Trophoblast cell (in vitro differentiated cells and primary cell): ENCODE results near the gene SMIM13.

Experiments
- DNase-seq, 2 donors: peaks; one replicate each; pipeline ENCODE4 v3.0.0-alpha.2; 2016
- H2AFZ ChIP-seq: 2 replicates; pipeline ENCODE4 v1.6.1; 2013; ENCODE audit warnings: low read length, moderate library complexity, mild to moderate bottlenecking; ENCODE audit not compliant: insufficient read depth, poor library complexity
- H2AK5ac ChIP-seq: 2 replicates; pipeline ENCODE4 v1.6.1; 2013; ENCODE audit warnings: mild to moderate bottlenecking, low read length
- H2BK120ac ChIP-seq: 2 replicates; pipeline ENCODE4 v1.6.1; 2013; ENCODE audit warnings: low read length, mild to moderate bottlenecking, moderate library complexity; ENCODE audit not compliant: insufficient read depth, poor library complexity
- H2BK12ac ChIP-seq: 2 replicates; pipeline ENCODE4 v1.6.1; 2013; ENCODE audit warnings: mild to moderate bottlenecking, low read length, moderate library complexity
- H2BK5ac ChIP-seq: 2 replicates; pipeline ENCODE4 v1.6.1; 2013; ENCODE audit warnings: low read length, low read depth, moderate library complexity, mild to moderate bottlenecking; ENCODE audit not compliant: poor library complexity
- H3K14ac ChIP-seq: 2 replicates; pipeline ENCODE4 v1.6.1; 2013; ENCODE audit warnings: mild to moderate bottlenecking, low read length
- H3K18ac ChIP-seq: 2 replicates; pipeline ENCODE4 v1.6.1; 2013; ENCODE audit warnings: mild to moderate bottlenecking, low read length
- H3K23ac ChIP-seq: 2 replicates; pipeline ENCODE4 v1.6.1; 2013; ENCODE audit warnings: low read length
- H3K27ac ChIP-seq: 2 replicates; pipeline ENCODE4 v1.5.1; 2013; ENCODE audit warnings: low read depth, mild to moderate bottlenecking, inconsistent platforms, low read length, moderate library complexity
- H3K27me3 ChIP-seq: 2 replicates; pipeline ENCODE4 v1.6.1; 2013; ENCODE audit warnings: inconsistent platforms, mild to moderate bottlenecking, low read length, moderate library complexity; ENCODE audit not compliant: insufficient read depth
- H3K36me3 ChIP-seq, 2 experiments: 1 replicate in 1 of 2; 2 replicates in 1 of 2; pipeline ENCODE4 v1.6.1; 2013; ENCODE audit warnings: low read length in 2 of 2, mild to moderate bottlenecking in 2 of 2, moderate library complexity in 1 of 2; ENCODE audit not compliant: insufficient read depth in 2 of 2, control insufficient read depth in 1 of 2
- H3K4ac ChIP-seq: 2 replicates; pipeline ENCODE4 v1.6.1; 2013; ENCODE audit warnings: low read depth, mild to moderate bottlenecking, low read length, moderate library complexity
- H3K4me1 ChIP-seq, 2 experiments: 1 replicate in 1 of 2; 2 replicates in 1 of 2; pipeline ENCODE4 v1.6.1; 2013; ENCODE audit warnings: low read length in 2 of 2, mild to moderate bottlenecking in 2 of 2, moderate library complexity in 1 of 2; ENCODE audit not compliant: insufficient read depth in 2 of 2, control insufficient read depth in 1 of 2
- H3K4me2 ChIP-seq: 2 replicates; pipeline ENCODE4 v1.6.1; 2013; ENCODE audit warnings: inconsistent platforms, mild to moderate bottlenecking, low read length, moderate library complexity
- H3K4me3 ChIP-seq: 2 replicates; pipeline ENCODE4 v1.5.1; 2013; ENCODE audit warnings: mild to moderate bottlenecking, low read depth, low read length, inconsistent platforms
- H3K79me1 ChIP-seq: one replicate; pipeline ENCODE4 v1.6.1; 2013; ENCODE audit warnings: low read length
- H3K79me2 ChIP-seq: 2 replicates; pipeline ENCODE4 v1.6.1; 2013; ENCODE audit warnings: low read length, mild to moderate bottlenecking; ENCODE audit not compliant: control insufficient read depth, insufficient read depth, poor library complexity
- H3K9ac ChIP-seq: 2 replicates; pipeline ENCODE4 v1.6.1; 2013; ENCODE audit warnings: mild to moderate bottlenecking, low read length
- H3K9me3 ChIP-seq: 2 replicates; pipeline ENCODE4 v1.6.1; 2013; ENCODE audit warnings: low read depth, mild to moderate bottlenecking, control low read depth, inconsistent platforms, low read length; ENCODE audit not compliant: insufficient read depth
- H4K12ac ChIP-seq: 2 replicates; pipeline ENCODE4 v1.6.1; 2013; ENCODE audit warnings: low read depth, mild to moderate bottlenecking, low read length, moderate library complexity
- H4K8ac ChIP-seq: 2 replicates; pipeline ENCODE4 v1.6.1; 2013; ENCODE audit warnings: low read depth, mild to moderate bottlenecking, low read length, moderate library complexity
- H4K91ac ChIP-seq: one replicate; pipeline ENCODE4 v1.6.1; 2013; ENCODE audit warnings: low read depth, mild to moderate bottlenecking, low read length, moderate library complexity
- WGBS: extraction: QIAGEN DNeasy Blood & Tissue Kit; methylation state at CpG from one replicate; pipeline ENCODE4 v1.1.7; 2013; ENCODE audit warnings: missing lambda C conversion rate; ENCODE audit not compliant: insufficient read length, insufficient coverage; ENCODE audit errors: extremely low coverage; 5-methylcytosine and 5-hydroxymethylcytosine counted together

Gene SMIM13

DNA sequence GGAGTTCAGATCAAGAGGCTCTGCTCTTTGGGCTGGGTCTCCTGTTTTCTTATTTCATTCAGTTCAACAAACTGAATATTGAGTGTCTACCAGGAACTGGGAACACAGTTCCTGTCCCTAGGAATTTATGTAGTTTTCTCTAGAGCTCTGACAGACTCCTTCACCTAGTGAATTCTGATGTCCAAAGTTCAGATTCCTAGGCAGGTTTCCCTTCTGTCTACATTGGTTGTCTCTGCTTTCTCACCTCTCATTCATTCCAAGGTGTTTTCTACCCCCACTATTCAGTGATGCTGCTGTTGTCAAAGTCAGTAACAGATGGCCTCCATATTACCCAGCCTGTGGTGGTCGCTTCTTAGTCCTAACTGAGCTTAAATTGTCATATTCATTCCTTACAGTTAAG is 4.4 kb downstream of the SMIM13 start:
- H4K12ac ChIP-seq: no peak overlapping the region
- H2AFZ ChIP-seq: no peak overlapping the region
- H3K27me3 ChIP-seq: no peaks in the 10 kb centered on the region
- H3K4me2 ChIP-seq: no peak overlapping the region
- H3K4me3 ChIP-seq: no peak overlapping the region
- H3K4ac ChIP-seq: no peak overlapping the region
- H3K9ac ChIP-seq: no peak overlapping the region
- no peak for DNase-seq
- H3K4me1 ChIP-seq: peaks cover 2 to 7% of the 10 kb centered on the region in 2 experiments
- peaks cover 21% of the 10 kb centered on the region for H3K79me2 ChIP-seq
- H3K27ac ChIP-seq: no peak overlapping the region
- H4K8ac ChIP-seq: no peak overlapping the region
- no peak overlapping the region for H2BK120ac ChIP-seq
- H2BK5ac ChIP-seq: no peak overlapping the region
- H3K14ac ChIP-seq: no peak overlapping the region
- no peak overlapping the region for H3K18ac ChIP-seq
- H3K9me3 ChIP-seq: no peaks in the 10 kb centered on the region
- no peak overlapping the region for H4K91ac ChIP-seq
- H3K23ac ChIP-seq: no peak overlapping the region
- WGBS: no CpG with 5 or more reads among the region's 1 CpG
- no peak overlapping the region for H2BK12ac ChIP-seq
- H2AK5ac ChIP-seq: no peak overlapping the region
- peaks cover 0 to 4% of the 10 kb centered on the region in 2 experiments for H3K36me3 ChIP-seq
- peaks cover 17% of the 10 kb centered on the region for H3K79me1 ChIP-seq

DNA sequence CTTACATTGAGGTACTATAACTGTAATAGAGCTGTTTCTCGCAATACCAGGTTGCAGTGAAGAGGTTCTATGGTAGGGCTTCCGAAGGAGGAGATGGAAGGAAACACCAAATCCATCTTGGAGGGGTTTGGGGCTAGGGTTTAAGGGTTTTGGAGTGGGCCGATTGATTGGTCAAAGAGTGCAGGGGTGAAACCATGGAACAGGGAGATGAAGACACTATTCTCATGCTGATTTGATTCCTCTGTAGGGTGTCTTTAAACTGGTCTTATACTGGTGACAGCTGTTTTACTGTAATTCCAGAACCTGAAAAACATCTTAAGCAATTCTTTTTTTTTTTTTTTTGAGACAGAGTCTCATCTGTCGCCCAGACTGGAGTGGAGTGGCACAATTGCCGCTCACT is 7.8 kb downstream of the SMIM13 start:
- Histone ChIP-seq H3K23ac (no peak overlapping the region), H3K9ac (no peak overlapping the region), H2AFZ (no peak overlapping the region), H3K36me3 (peaks cover 3 to 6% of the 10 kb centered on the region in 2 experiments), H2BK5ac (no peak overlapping the region), H2AK5ac (no peak overlapping the region), H3K18ac (no peak overlapping the region), H3K4me3 (no peak overlapping the region), H2BK12ac (no peak overlapping the region), H2BK120ac (no peak overlapping the region), H3K79me2 (peaks cover 18% of the 10 kb centered on the region), H3K27me3 (no peaks in the 10 kb centered on the region), H4K12ac (no peak overlapping the region), H3K14ac (no peak overlapping the region), H3K79me1 (no peaks in the 10 kb centered on the region), H3K4ac (peak overlapping the region; percentile 98), H3K9me3 (no peaks in the 10 kb centered on the region), H3K4me2 (no peak overlapping the region), H4K91ac (no peak overlapping the region), H3K27ac (no peak overlapping the region), H4K8ac (no peak overlapping the region), H3K4me1 (peaks cover 2 to 6% of the 10 kb centered on the region in 2 experiments)
- no CpG with 5 or more reads among the region's 5 CpGs for WGBS
- no peak for DNase-seq

DNA sequence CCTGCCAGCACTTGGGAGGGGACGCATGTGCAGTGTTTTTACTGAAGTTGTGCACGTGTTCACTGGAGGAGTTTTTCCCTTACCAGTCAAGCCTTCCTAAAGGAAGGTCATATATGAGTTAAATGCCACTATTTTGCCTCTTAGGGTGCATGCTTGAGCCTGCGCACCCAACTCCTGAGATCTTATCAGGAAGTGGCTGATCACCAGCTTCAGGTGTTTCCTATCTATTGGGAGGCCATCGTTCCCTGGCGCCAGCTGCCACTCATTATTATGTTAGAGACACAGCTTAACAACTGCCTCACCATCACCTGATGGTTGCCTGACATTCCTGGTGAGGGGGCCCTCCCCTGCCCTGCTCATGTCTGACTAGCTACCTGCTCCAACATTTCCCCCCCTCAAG is 9.4 kb downstream of the SMIM13 start:
- Histone ChIP-seq H4K8ac (no peak overlapping the region), H4K12ac (no peak overlapping the region), H3K4me2 (no peak overlapping the region), H3K27me3 (no peaks in the 10 kb centered on the region), H3K4ac (peak overlapping the region; percentile 2), H3K4me1 (peaks cover 2 to 6% of the 10 kb centered on the region in 2 experiments), H2BK120ac (no peak overlapping the region), H3K79me1 (no peaks in the 10 kb centered on the region), H3K14ac (no peak overlapping the region), H2BK12ac (no peak overlapping the region), H2AK5ac (no peak overlapping the region), H3K9me3 (no peaks in the 10 kb centered on the region), H2AFZ (no peak overlapping the region), H3K9ac (no peak overlapping the region), H3K23ac (no peak overlapping the region), H3K18ac (no peak overlapping the region), H3K4me3 (no peak overlapping the region), H2BK5ac (no peak overlapping the region), H3K79me2 (peaks cover 14% of the 10 kb centered on the region), H3K36me3 (peaks cover 2 to 3% of the 10 kb centered on the region in 2 experiments), H3K27ac (no peak overlapping the region), H4K91ac (no peak overlapping the region)
- no peak for DNase-seq
- WGBS: no CpG with 5 or more reads among the region's 5 CpGs

DNA sequence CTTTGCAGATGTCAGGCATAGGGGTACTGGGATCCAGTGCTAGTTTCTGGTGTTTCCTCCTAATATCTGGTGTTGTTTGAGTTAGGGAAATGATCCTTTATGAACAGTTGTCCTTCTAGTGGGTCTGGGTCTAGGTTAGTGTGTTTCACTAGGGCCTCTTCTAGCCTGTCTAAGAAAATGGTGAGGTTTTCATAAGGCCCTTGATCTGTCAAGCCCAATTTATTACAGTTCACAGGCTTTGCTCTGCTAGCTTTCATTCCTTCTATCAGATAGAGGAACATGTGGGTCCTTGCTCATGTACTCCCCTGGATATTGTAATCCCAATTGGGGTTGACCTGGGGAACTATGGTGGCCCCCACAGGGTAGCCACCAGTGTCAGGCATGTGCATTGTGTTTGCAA is 15.1 kb downstream of the SMIM13 start:
- Histone ChIP-seq H3K4me3 (no peak overlapping the region), H2BK5ac (no peak overlapping the region), H2AFZ (no peak overlapping the region), H3K4ac (peak overlapping the region; percentile 13), H3K4me1 (peaks cover 15 to 20% of the 10 kb centered on the region in 2 experiments), H4K8ac (no peak overlapping the region), H2BK12ac (no peak overlapping the region), H3K18ac (no peak overlapping the region), H3K4me2 (no peak overlapping the region), H3K36me3 (peaks cover 2 to 3% of the 10 kb centered on the region in 2 experiments), H3K9me3 (no peaks in the 10 kb centered on the region), H4K91ac (no peak overlapping the region), H3K27ac (no peak overlapping the region), H3K23ac (no peak overlapping the region), H2BK120ac (no peak overlapping the region), H3K79me2 (peaks cover 13% of the 10 kb centered on the region), H3K14ac (no peak overlapping the region), H3K79me1 (no peaks in the 10 kb centered on the region), H2AK5ac (no peak overlapping the region), H3K27me3 (no peaks in the 10 kb centered on the region), H4K12ac (no peak overlapping the region), H3K9ac (no peak overlapping the region)
- no peak for DNase-seq
